Right atrium auricular region (tissue), 2 donors: ENCODE measurements around the gene LYG1. TPM values are rescaled to one million over a fixed set of nuclear protein-coding genes. Genes with fewer than 3 reads are reported as not detected.
"Not testable (repeated sequence)": the region's sequence is repeated elsewhere in the genome, so short reads cannot be mapped to it uniquely, and the experiment has no call there.

ENCODE experiments used
- DNase-seq: peaks from one replicate; pipeline ENCODE4 v3.0.0-alpha.2; 2019; ENCODE audit warnings: low spot score
- H3K27ac ChIP-seq, 2 donors: fragments of 200-600 bp; sonication (generic); 1 replicate in 1 of 2; 2 replicates in 1 of 2; pipeline ENCODE4 v1.5.1; 2016 to 2019
- H3K27me3 ChIP-seq, 2 donors: fragments of 200-600 bp; sonication (generic); one replicate each; pipeline versions ENCODE4 v1.5.1 to v1.6.0; 2017 to 2019
- H3K36me3 ChIP-seq: fragments of 200-600 bp; sonication (generic); one replicate; pipeline ENCODE4 v1.5.1; 2016
- H3K4me1 ChIP-seq, 2 donors: fragments of 200-600 bp; sonication (generic); one replicate each; pipeline versions ENCODE4 v1.5.1 to v1.6.0; 2017 to 2019
- H3K4me3 ChIP-seq, 2 donors: fragments of 200-600 bp; sonication (generic); 1 replicate in 1 of 2; 2 replicates in 1 of 2; pipeline ENCODE4 v1.5.1; 2017 to 2019; ENCODE audit warnings: mild to moderate bottlenecking in 1 of 2, moderate library complexity in 1 of 2
- H3K9me3 ChIP-seq, 2 donors: fragments of 200-600 bp; sonication (generic); one replicate each; pipeline ENCODE4 v1.5.1; 2019
- CTCF ChIP-seq, 2 donors: fragments of 200-600 bp; sonication (generic); IDR thresholded peaks; one replicate each; pipeline ENCODE4 v1.5.1; 2019; ENCODE audit warnings: antibody characterized with exemption in 2 of 2
- total RNA-seq, 2 donors: library from RNA; depleted of rRNA; stranded (reverse); fragments of >200 nt; gene quantifications; one replicate each; pipeline ENCODE4 v1.1.0, GENCODE V29; 2016

LYG1 gene
- total RNA-seq, 2 donors from 2014 or later: 0.75 TPM; not detected in 1

GRCh38 chr2:99278793-99279291 lies 22.2 kb downstream of the LYG1 start:
- H3K36me3 ChIP-seq: no peaks in the 10 kb centered on the region
- no peaks in the 10 kb centered on the region for H3K4me1 ChIP-seq
- H3K4me3 ChIP-seq: no peak overlapping the region
- DNase-seq: no peak
- no peak for TF ChIP-seq CTCF (IDR thresholded peaks at IDR 0.05)
- H3K9me3 ChIP-seq: peaks cover 0 to 11% of the 10 kb centered on the region in 2 donors
- no peaks in the 10 kb centered on the region for H3K27me3 ChIP-seq
- no peak overlapping the region for H3K27ac ChIP-seq

DNA sequence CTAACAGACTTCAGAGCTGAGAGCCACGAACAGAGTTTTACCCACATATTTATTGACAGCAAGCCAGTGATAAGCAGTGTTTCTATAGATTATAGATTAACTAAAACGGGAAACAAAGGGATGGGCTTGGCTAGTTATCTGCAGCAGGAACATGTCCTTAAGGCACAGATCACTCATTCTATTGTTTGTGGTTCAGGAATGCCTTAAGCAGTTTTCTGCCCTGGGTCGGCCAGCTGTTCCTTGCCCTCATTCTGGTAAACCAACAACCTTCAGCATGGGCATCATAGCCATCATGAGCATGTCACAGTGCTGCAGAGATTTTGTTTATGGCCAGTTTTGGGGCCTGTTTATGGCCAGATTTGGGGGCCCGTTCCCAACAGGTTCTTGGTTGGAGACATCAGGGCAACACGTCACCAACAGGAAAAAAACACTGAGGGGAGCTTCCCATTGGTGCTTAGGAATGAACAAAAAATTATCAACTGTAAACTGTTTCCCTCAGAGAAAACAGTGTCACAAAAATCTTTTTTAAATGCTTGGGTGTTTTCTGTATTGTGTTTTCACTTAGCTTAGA lies 22.7 kb downstream of the LYG1 start:
- not testable (repeated sequence) for H3K4me1 ChIP-seq, H3K36me3 ChIP-seq, H3K27me3 ChIP-seq, H3K4me3 ChIP-seq, H3K27ac ChIP-seq, DNase-seq
- peaks cover 0 to 11% of the 10 kb centered on the region in 2 donors for H3K9me3 ChIP-seq

DNA sequence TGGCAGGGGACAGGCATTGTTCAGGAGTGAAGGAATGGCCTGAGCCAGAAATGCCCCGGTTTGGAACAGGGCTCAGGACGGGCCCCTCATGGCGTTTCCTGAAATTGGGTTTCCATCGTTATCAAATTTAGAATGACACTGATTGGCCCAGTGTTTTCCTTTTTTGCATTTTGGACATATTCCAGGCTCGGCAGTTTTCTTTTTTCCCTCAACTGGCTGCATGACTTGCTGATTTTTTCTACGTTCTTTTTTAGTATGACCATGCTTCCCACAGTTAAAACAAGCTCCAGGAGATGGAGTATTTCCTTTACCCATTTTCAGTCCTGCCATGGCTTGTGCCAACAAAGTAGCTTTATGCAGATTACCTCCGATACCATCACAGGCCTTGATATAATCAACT lies 25.1 kb downstream of the LYG1 start:
- Histone ChIP-seq H3K9me3 (peaks cover 0 to 14% of the 10 kb centered on the region in 2 donors), H3K36me3 (no peaks in the 10 kb centered on the region), H3K27ac (no peak overlapping the region), H3K4me3 (no peak overlapping the region), H3K4me1 (no peaks in the 10 kb centered on the region), H3K27me3 (no peaks in the 10 kb centered on the region)
- no peak for DNase-seq
- no peak for TF ChIP-seq CTCF (IDR thresholded peaks at IDR 0.05)

- Histone ChIP-seq H3K36me3 (no peaks in the 10 kb centered on the region), H3K27ac (no peak overlapping the region), H3K27me3 (no peaks in the 10 kb centered on the region), H3K4me3 (no peak overlapping the region), H3K4me1 (no peaks in the 10 kb centered on the region), H3K9me3 (no peaks in the 10 kb centered on the region)
- no peak for TF ChIP-seq CTCF (IDR thresholded peaks at IDR 0.05)
- no peak for DNase-seq
These were observed 39.8 kb downstream of the LYG1 start for GRCh38 chr2:99261242-99261641.

GRCh38 chr2:99260184-99260583 lies 40.8 kb downstream of the LYG1 start:
- Histone ChIP-seq H3K9me3 (no peaks in the 10 kb centered on the region), H3K4me3 (no peak overlapping the region), H3K27ac (no peak overlapping the region), H3K27me3 (no peaks in the 10 kb centered on the region), H3K4me1 (no peaks in the 10 kb centered on the region), H3K36me3 (no peaks in the 10 kb centered on the region)
- no peak for DNase-seq
- no peak for TF ChIP-seq CTCF (IDR thresholded peaks at IDR 0.05)

DNA sequence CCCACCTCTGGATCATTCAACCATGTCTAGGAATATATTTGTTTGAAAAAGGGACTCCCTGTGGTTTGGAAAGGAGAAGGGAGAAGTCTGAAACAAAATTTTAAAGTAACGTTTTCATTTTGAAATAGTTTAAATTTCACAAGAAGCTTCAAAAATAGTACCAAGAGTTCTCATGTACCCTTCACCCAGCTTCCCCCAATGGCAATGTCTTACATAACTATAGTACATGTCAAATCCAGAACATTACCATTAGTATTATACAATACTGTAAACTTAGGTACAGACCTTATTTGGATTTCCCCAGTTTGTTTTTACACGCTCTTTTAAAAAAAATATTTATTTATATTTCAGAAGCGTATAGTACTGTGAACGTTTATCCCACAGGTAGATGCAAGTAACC lies 41.5 kb downstream of the LYG1 start:
- Histone ChIP-seq H3K27me3 (no peaks in the 10 kb centered on the region), H3K36me3 (no peaks in the 10 kb centered on the region), H3K4me3 (no peak overlapping the region), H3K4me1 (no peaks in the 10 kb centered on the region), H3K27ac (no peak overlapping the region), H3K9me3 (no peaks in the 10 kb centered on the region)
- TF ChIP-seq CTCF (IDR thresholded peaks at IDR 0.05): no peak
- DNase-seq: no peak
